ENCODE results near the gene ERCC5.

ERCC5 gene

GRCh38 chr13:102881819-102882686 lies 36.2 kb downstream of the ERCC5 start:
- no peak for DNase-seq (ENCODE audit: extremely low read depth in 1 of 2, low read depth in 1 of 2)

GRCh38 chr13:102892503-102892902 lies 46.7 kb downstream of the ERCC5 start:
- no peak for DNase-seq (ENCODE audit: extremely low read depth in 1 of 2, low read depth in 1 of 2)

- DNase-seq (ENCODE audit: extremely low read depth in 1 of 2, low read depth in 1 of 2), result no peak
Observed at GRCh38 chr13:102897371-102898138, 51.7 kb downstream of the ERCC5 start.

GRCh38 chr13:102900193-102900608 lies 54.4 kb downstream of the ERCC5 start:
- DNase-seq (ENCODE audit: extremely low read depth in 1 of 2, low read depth in 1 of 2), result no peak

GRCh38 chr13:102901056-102901455 lies 55.2 kb downstream of the ERCC5 start:
- DNase-seq (ENCODE audit: extremely low read depth in 1 of 2, low read depth in 1 of 2), result no peak

DNA sequence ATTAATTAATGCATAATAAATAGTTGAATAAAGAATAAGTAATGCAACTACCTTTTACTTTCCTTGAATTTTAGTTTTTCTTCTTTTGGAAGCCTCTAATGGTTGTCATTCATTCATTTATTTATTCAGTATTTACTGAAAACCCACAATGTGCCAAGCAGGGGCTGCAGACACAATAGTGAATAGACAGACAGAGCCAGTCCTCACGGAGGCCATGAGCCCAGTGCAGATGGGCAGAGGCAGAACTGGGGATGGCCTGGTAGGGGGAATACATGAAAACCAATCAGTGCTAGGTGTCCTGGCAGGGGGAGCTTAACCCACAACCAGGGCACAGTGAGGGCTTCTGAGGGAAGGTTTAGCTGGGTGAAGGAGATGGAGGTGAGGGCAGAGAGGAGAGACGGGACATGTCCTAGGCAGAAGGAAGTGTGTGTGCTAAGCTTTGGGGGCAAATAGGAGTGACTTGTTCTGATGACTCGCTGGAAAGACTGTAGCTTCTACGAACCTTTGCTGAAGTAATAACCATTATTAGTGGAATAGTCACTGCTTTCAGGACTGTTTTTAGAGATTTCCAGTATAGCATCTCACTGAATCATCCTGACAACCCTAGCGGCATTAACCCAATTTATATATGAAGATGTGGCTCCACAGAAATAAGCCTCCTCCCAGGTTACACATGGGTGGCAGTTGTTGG lies 55.9 kb downstream of the ERCC5 start:
- DNase-seq (ENCODE audit: extremely low read depth in 1 of 2, low read depth in 1 of 2), result no peak

DNA sequence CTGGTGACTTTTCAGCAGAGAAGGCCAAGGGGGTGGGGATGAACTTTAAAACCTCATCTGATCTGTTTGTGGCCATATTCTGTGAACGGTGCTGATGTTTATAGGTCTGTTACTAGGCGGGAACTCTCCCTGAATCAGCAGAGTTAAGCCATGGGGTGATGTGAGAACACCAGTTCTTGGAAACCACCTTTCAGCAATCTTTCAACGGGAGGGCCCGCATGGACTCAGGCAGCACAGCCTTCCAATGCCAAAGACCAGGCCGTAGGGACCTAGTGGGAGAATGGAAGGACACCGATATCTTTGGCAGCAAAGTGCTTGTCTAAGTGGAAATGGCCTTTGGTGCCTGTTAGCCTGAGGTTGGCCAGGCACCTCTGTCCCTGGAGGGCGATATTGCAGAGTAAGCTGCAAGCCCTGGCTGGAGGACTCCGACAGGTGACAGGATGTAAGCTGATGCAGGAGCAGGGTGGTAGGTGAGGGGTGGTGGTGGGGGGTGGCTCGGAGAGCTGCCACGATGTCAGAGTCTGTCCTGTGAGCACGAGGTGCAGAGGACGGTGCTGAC lies 57.0 kb downstream of the ERCC5 start:
- DNase-seq (ENCODE audit: extremely low read depth in 1 of 2, low read depth in 1 of 2), result no peak

DNA sequence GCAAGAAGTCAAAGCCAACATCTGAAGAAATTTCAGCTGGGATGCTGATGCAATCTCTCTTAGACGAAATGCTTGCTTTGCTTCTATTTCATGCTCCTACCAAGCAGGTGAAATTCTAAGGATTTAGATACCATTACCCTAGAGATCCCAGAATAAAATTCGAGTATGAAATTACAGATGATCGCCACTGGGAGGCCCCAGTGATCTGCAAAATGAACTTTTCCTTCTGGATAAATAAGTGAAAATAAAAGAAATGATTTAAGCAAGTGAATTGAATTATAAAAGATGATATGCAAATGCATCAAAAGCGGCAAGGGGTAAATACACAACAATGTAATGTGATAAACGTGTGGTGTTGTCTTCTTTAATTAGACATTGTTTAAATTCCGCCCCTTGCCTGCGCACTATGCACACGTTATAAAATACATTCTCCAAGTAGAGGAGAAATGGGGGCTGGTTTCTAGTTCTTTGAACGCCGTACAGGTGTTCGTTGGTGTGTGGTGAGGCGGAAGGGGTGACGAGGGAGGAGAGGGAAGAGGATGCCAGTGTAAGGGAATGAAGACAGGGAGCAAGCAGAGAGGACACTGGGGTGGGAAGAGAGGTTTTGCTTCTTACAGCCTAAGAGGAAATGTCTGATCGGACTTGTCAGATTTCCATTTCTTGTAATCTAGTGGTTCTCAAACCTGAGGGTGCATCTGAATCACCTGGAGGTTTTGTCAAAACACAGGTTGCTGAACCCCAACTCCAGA lies 58.0 kb downstream of the ERCC5 start:
- DNase-seq (ENCODE audit: extremely low read depth in 1 of 2, low read depth in 1 of 2), result no peak

GRCh38 chr13:102904408-102904862 lies 58.6 kb downstream of the ERCC5 start:
- DNase-seq (ENCODE audit: extremely low read depth in 1 of 2, low read depth in 1 of 2), result no peak

- DNase-seq (ENCODE audit: extremely low read depth in 1 of 2, low read depth in 1 of 2), result no peak
Observed at GRCh38 chr13:102905905-102906771, 60.3 kb downstream of the ERCC5 start.

DNA sequence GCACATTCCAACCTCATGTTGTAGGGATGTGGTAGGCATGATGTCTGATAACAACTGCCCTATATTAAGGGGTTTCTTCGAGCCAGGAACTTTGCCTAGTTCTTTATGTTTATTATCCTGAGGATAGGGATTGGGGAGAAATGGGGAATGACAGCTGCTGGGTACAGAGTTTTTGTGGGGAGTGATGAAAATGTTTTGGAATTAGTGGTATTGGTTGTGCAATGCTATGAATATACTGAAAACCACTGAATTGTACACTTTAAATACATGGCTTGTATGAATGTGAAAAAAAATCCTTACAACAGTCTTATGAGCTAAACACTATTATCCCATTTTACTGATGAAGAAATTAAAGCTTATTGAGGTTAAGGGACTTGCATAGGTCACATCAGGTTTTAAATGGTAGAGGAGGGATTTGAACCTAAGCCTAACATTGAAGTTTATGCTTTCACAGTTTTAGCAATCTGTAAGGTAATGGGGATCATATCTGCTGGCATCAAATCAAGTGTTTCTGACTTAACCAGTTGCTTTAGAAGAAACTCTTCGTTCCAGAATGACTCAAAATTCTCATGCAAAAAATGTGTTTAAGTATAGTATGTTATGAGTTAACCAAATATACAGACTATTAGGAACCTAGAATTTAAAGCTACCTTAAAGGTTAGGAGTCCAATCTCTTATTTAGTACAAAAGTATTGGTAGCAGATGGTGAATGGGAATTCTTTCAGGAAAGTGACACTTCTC lies 61.4 kb downstream of the ERCC5 start:
- DNase-seq (ENCODE audit: extremely low read depth in 1 of 2, low read depth in 1 of 2), result no peak

GRCh38 chr13:102907886-102908515 lies 62.2 kb downstream of the ERCC5 start:
- DNase-seq (ENCODE audit: extremely low read depth in 1 of 2, low read depth in 1 of 2), result no peak

DNA sequence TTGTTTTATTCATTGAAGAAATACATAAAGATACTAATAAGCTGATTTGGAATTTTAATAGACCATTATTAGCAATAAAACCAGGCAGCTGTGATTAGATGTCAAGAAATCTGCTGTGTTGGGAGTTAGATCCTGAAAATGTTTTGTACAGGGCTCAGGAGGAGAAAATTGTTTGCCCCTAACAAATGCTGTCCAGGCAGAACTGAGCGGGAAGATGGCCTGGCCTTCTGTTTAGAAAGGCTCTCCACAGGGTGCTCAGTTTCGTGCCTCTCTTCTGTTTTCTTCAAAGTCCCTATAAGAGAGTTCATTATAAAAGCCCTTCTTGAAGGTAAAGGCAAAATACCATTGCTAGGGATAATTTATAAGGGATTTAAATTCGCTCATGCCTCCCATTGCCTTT lies 64.1 kb downstream of the ERCC5 start:
- DNase-seq (ENCODE audit: extremely low read depth in 1 of 2, low read depth in 1 of 2), result no peak

DNA sequence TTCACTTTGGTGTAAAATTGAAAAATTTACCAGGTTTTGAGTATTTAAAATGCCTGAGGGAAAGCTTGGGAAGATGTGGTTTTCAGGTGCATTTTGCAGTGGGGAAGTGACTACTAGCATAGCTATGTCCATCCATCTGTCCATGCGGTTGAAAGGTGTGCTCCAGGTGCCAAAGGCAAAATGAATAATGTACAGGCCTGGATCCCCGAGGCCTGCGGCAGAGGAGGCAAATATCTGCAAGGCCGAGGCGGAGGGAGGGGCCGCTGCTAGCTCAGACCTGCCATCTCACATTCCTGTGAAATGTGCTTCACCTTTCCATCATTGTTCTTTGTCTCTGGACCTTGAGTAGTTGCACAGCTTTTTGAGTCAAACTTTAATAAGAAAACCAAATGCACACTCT lies 65.5 kb downstream of the ERCC5 start:
- no peak for DNase-seq (ENCODE audit: extremely low read depth in 1 of 2, low read depth in 1 of 2)

DNA sequence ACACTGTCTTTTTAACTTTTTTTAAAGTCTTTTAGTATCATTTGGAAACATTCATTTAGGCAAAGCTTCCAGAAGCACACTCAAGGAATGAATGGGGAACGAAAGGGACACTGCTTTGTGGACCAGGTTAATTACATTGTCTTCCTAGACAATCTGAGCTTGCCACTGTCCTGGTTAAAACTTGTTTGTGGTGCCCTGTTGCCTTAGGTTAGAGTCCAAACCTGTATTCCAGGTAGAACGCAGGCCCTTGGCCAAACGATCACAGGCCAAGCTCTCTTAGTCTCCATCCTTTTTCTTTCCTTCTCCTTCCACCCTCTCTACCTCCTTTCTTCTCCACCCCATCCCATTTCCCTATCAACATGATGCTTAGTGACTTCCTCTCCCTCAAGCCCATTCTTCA lies 66.8 kb downstream of the ERCC5 start:
- no peak for DNase-seq (ENCODE audit: extremely low read depth in 1 of 2, low read depth in 1 of 2)

DNA sequence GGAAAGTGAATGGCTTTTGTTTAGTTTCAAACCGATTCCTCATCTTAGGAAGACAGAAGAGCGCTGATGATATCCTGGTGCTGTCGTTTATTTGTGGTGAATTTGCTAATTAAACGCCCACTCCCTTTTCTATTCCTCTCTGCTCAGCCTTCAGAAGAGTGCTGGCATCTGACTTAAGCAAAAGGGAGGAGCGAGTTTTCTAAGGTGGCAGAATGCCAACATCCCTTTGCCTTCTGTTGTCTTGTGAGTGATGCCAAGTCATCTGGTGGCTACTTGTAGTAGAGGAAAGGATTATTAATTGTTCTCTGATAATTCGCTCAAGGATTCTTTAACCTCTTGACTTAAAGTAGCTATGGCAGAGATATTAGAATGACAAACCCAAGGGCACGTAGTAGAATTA lies 68.1 kb downstream of the ERCC5 start:
- no peak for DNase-seq (ENCODE audit: extremely low read depth in 1 of 2, low read depth in 1 of 2)

DNA sequence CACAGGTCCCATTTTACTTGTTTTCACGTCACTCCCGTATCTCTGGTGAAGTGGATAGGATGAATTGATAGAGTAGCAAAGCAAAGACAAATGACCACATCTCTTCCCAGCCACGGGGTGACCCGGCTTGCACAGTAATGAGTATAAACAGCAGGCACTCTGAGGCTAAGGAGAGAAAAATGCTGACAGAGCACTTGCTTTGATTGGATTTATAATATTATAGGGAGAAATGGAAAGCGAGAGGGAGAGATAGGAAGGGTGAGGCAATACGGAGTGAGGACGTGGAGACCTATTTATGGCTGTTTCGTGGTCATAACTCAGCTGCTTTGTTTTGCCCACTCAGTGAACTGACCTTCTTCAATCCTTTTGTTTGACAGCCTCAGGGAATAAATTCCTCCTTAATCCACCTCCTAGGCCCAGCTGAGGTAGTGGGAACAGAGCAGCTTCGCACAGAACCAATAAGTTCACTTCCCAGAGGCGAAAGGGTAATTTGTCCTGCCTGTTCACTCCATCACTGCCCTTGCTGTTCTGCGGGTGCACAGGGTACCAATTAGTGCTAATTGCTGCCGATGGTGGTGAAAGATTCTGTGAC lies 68.6 kb downstream of the ERCC5 start:
- DNase-seq (ENCODE audit: extremely low read depth in 1 of 2, low read depth in 1 of 2), result no peak

DNA sequence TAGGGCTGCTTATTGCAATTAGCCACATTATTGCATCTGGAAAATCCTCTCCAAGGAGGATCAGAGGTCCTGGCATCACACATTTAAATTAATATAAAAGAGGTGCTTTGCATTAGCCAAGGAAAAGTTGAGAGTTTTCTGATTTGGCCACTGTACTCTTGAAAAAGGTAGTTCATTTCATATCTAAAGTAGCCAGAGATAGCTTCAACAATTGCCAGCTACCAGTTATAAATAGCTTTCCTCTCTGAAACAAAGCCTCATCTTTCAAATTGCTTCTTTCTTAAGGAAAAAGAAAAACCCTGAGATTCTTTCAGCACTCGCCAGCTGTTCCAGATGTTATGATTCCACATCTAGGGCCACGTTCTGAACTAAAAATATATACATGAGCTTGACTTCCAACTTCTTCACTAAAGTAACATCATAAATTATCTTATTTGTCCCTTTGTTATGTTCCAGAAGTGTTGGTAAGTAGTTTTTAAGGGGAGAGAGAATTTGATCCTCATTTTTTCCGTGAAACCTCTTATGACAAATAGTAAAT lies 69.6 kb downstream of the ERCC5 start:
- DNase-seq (ENCODE audit: extremely low read depth in 1 of 2, low read depth in 1 of 2), result no peak
